OCI-LY1 (cell line): Measurements from ENCODE around the gene PLA2G7.

Experiments used
- H2AFZ ChIP-seq: fragments of 200-600 bp; sonication (generic), shearing (Covaris generic); 2 replicates; pipeline ENCODE4 v1.6.0; 2014; ENCODE audit warnings: antibody characterized with exemption, mild to moderate bottlenecking, low read length
- H3F3A ChIP-seq: fragments of 200-600 bp; sonication (generic), shearing (Covaris generic); 2 replicates; pipeline ENCODE4 v1.6.0; 2014; ENCODE audit warnings: mild to moderate bottlenecking, antibody characterized with exemption, low read length, moderate library complexity; ENCODE audit not compliant: insufficient read depth
- H3K27ac ChIP-seq: fragments of 200-600 bp; sonication (generic); 2 replicates; pipeline ENCODE4 v1.5.1; 2014; ENCODE audit warnings: low read length, mixed run types, mild to moderate bottlenecking, low read depth; ENCODE audit not compliant: poor library complexity, severe bottlenecking
- H3K27me3 ChIP-seq: fragments of 200-600 bp; sonication (generic); 2 replicates; pipeline ENCODE4 v1.6.0; 2014; ENCODE audit warnings: antibody characterized with exemption, mild to moderate bottlenecking, low read length, moderate library complexity; ENCODE audit not compliant: insufficient read depth
- H3K36me3 ChIP-seq: fragments of 200-600 bp; sonication (generic); 2 replicates; pipeline ENCODE4 v1.6.1; 2014; ENCODE audit warnings: mild to moderate bottlenecking, antibody characterized with exemption, low read length, moderate library complexity, mixed read lengths; ENCODE audit not compliant: insufficient read depth
- H3K4me1 ChIP-seq: fragments of 200-600 bp; sonication (generic); 2 replicates; pipeline ENCODE4 v1.5.1; 2014; ENCODE audit warnings: mild to moderate bottlenecking, low read length, moderate library complexity; ENCODE audit not compliant: insufficient read depth, severe bottlenecking
- H3K4me2 ChIP-seq: fragments of 200-600 bp; sonication (generic), shearing (Covaris generic); 2 replicates; pipeline ENCODE4 v1.6.1; 2014; ENCODE audit warnings: low read length
- H3K4me3 ChIP-seq: fragments of 200-600 bp; sonication (generic); 2 replicates; pipeline ENCODE4 v1.5.1; 2014; ENCODE audit warnings: low read length, low read depth, mild to moderate bottlenecking, mixed read lengths; ENCODE audit not compliant: poor library complexity, severe bottlenecking
- H3K79me2 ChIP-seq: fragments of 200-600 bp; shearing (Covaris generic); 2 replicates; pipeline ENCODE4 v1.6.1; 2016; ENCODE audit warnings: mixed run types, low read length, mixed read lengths; ENCODE audit not compliant: insufficient read depth
- H3K9ac ChIP-seq: fragments of 200-600 bp; sonication (generic), shearing (Covaris generic); 2 replicates; pipeline ENCODE4 v1.6.1; 2014; ENCODE audit warnings: mild to moderate bottlenecking, low read length, mixed read lengths
- H3K9me2 ChIP-seq: fragments of 200-600 bp; sonication (generic), shearing (Covaris generic); 2 replicates; pipeline ENCODE4 v1.6.1; 2014; ENCODE audit warnings: low read depth, mild to moderate bottlenecking, low read length, mixed read lengths
- H3K9me3 ChIP-seq: fragments of 200-600 bp; shearing (Covaris generic); 2 replicates; pipeline ENCODE4 v1.6.1; 2014; ENCODE audit warnings: low read length, mixed read lengths
- H4K20me1 ChIP-seq: fragments of 200-600 bp; sonication (generic), shearing (Covaris generic); 2 replicates; pipeline ENCODE4 v1.6.0; 2016; ENCODE audit warnings: mild to moderate bottlenecking, low read length; ENCODE audit not compliant: insufficient read depth
- EZH2 ChIP-seq: fragments of 200-600 bp; sonication (generic), shearing (Covaris generic); IDR thresholded peaks from 2 replicates; pipeline ENCODE4 v1.8.0; 2017; ENCODE audit warnings: borderline replicate concordance, mixed run types, mild to moderate bottlenecking, antibody characterized with exemption, low read length, moderate library complexity, mixed read lengths
- TF ChIP-seq, protein P1 (sequence below): fragments of 200-600 bp; sonication (generic), shearing (Covaris generic); IDR thresholded peaks from 2 replicates; pipeline ENCODE4 v1.5.1; 2017; ENCODE audit warnings: mild to moderate bottlenecking, antibody characterized with exemption, low read length, moderate library complexity, mixed read lengths

PLA2G7 gene

DNA sequence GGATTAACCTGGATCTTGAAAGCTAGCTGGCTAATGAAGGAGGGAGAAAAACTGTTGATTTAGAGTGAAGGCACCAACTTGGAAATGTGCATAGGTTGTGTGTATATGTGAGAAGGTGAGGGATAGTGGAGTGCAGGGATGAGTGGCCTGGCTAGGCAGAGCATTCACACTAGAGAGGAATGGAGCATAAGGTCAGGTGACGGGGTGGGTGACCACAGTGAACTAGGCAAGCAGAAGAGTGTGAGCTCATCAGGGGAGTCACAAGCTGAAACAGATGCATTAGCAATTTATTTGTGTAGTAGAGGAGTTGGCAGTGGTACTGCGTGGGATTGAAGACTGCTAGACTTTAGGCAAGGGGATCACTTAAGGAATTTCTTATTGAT is 22.0 kb upstream of the PLA2G7 start:
- H3F3A ChIP-seq = no peaks in the 10 kb centered on the region
- H3K9ac ChIP-seq = no peak overlapping the region
- H3K27me3 ChIP-seq = no peaks in the 10 kb centered on the region
- H4K20me1 ChIP-seq = no peaks in the 10 kb centered on the region
- no peak overlapping the region for H3K4me2 ChIP-seq
- no peaks in the 10 kb centered on the region for H3K4me1 ChIP-seq
- no peaks in the 10 kb centered on the region for H3K9me2 ChIP-seq
- TF ChIP-seq EZH2 = no peak
- TF ChIP-seq, protein P1, sequence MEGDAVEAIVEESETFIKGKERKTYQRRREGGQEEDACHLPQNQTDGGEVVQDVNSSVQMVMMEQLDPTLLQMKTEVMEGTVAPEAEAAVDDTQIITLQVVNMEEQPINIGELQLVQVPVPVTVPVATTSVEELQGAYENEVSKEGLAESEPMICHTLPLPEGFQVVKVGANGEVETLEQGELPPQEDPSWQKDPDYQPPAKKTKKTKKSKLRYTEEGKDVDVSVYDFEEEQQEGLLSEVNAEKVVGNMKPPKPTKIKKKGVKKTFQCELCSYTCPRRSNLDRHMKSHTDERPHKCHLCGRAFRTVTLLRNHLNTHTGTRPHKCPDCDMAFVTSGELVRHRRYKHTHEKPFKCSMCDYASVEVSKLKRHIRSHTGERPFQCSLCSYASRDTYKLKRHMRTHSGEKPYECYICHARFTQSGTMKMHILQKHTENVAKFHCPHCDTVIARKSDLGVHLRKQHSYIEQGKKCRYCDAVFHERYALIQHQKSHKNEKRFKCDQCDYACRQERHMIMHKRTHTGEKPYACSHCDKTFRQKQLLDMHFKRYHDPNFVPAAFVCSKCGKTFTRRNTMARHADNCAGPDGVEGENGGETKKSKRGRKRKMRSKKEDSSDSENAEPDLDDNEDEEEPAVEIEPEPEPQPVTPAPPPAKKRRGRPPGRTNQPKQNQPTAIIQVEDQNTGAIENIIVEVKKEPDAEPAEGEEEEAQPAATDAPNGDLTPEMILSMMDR = no peak
- no peaks in the 10 kb centered on the region for H3K9me3 ChIP-seq
- H3K36me3 ChIP-seq = no peaks in the 10 kb centered on the region
- no peak overlapping the region for H3K4me3 ChIP-seq
- no peaks in the 10 kb centered on the region for H3K79me2 ChIP-seq
- H2AFZ ChIP-seq = no peak overlapping the region
- no peak overlapping the region for H3K27ac ChIP-seq

DNA sequence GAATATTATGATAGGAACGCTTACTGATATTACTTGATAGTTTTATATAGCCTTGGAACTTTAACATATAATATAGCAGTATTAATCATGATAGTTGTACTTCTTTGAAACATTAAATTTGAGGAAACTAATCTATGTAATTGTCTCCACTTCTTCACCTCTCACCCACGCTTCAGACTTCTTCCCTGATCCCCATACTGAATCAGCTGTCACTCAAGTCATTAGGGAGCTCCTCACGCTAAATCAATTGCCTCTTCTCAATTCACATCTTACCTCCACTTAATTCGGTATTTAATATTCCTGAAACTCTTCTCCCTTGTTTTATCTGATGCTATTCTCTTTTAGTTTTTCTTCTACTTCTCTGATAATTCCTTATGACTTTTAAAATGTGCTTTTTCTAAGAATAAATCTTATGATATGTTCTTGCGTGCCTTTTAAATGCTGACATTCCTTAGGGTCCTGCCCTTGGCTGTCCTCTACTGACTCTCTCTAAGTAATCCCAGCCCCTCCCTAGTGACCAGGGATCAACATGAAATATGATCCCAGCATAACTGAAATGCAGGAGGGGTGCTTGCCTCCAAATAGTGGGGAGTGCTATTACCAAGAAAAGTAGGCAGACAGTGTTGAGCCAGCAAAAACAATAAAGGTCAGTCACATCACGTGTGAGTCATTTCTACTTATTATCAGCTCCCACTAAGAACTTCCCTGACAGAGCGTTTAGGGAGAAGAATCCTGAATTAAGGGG is 21.5 kb upstream of the PLA2G7 start:
- Histone ChIP-seq H3K4me3 (no peak overlapping the region), H3K4me1 (no peaks in the 10 kb centered on the region), H3K79me2 (no peaks in the 10 kb centered on the region), H2AFZ (no peak overlapping the region), H3K9ac (no peak overlapping the region), H3F3A (no peaks in the 10 kb centered on the region), H3K27ac (no peak overlapping the region), H3K9me2 (no peaks in the 10 kb centered on the region), H3K9me3 (no peaks in the 10 kb centered on the region), H4K20me1 (no peaks in the 10 kb centered on the region), H3K4me2 (no peak overlapping the region), H3K27me3 (no peaks in the 10 kb centered on the region), H3K36me3 (no peaks in the 10 kb centered on the region)
- no peak for TF ChIP-seq EZH2
- TF ChIP-seq, protein P1 = no peak

DNA sequence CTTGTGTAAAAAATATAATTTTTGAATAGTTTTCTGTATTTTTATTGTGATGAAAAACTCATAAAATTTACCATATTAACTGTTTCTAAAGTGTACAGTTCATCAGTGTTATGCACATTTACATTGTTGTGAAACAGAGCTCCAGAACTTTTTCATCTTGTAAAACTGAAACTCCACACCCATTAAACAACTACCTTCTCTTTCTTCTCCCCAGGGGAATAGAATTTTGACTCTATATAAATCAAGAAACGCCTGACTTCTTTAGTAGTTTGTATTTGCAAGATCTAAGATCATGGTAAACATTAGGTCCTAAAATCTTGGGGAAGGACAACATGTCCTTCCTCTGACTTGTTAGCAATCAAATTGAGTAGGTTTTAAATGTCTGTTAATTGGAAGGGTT is 20.7 kb upstream of the PLA2G7 start:
- TF ChIP-seq EZH2 = no peak
- TF ChIP-seq, protein P1 = no peak
- no peaks in the 10 kb centered on the region for H3K79me2 ChIP-seq

More for the DNA sequence above, 20.7 kb upstream of the PLA2G7 start:
- no peak overlapping the region for H3K4me3 ChIP-seq
- H2AFZ ChIP-seq = no peak overlapping the region
- no peaks in the 10 kb centered on the region for H3K9me2 ChIP-seq
- no peaks in the 10 kb centered on the region for H3K9me3 ChIP-seq
- H3K4me1 ChIP-seq = no peaks in the 10 kb centered on the region
- H3K9ac ChIP-seq = no peak overlapping the region
- H3F3A ChIP-seq = no peaks in the 10 kb centered on the region
- H3K36me3 ChIP-seq = no peaks in the 10 kb centered on the region
- H3K4me2 ChIP-seq = no peak overlapping the region
- no peaks in the 10 kb centered on the region for H4K20me1 ChIP-seq
- no peaks in the 10 kb centered on the region for H3K27me3 ChIP-seq
- H3K27ac ChIP-seq = no peak overlapping the region
